Subcutaneous adipose tissue (tissue), 4 donors: Measurements from ENCODE around the gene LRP1B. TPM values are rescaled to one million over a fixed set of nuclear protein-coding genes. Genes with fewer than 3 reads are reported as not detected.

Source experiments
- total RNA-seq, 4 donors: library from RNA; depleted of rRNA; stranded (reverse); fragments of >200 nt; gene quantifications; one replicate each; pipeline ENCODE4 v1.1.0, GENCODE V29; 2016
- TF ChIP-seq, protein P1 (sequence below): fragments of 450-650 bp; IDR thresholded peaks from one replicate; pipeline ENCODE4 v1.5.1; 2016; ENCODE audit warnings: low read depth, mild to moderate bottlenecking, control low read depth, antibody characterized with exemption, moderate library complexity

LRP1B gene
- total RNA-seq, 4 donors from 2014 or later: 4.2 to 50.2 (median 14.7) TPM

- TF ChIP-seq, protein P1, sequence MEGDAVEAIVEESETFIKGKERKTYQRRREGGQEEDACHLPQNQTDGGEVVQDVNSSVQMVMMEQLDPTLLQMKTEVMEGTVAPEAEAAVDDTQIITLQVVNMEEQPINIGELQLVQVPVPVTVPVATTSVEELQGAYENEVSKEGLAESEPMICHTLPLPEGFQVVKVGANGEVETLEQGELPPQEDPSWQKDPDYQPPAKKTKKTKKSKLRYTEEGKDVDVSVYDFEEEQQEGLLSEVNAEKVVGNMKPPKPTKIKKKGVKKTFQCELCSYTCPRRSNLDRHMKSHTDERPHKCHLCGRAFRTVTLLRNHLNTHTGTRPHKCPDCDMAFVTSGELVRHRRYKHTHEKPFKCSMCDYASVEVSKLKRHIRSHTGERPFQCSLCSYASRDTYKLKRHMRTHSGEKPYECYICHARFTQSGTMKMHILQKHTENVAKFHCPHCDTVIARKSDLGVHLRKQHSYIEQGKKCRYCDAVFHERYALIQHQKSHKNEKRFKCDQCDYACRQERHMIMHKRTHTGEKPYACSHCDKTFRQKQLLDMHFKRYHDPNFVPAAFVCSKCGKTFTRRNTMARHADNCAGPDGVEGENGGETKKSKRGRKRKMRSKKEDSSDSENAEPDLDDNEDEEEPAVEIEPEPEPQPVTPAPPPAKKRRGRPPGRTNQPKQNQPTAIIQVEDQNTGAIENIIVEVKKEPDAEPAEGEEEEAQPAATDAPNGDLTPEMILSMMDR: no peak
These were observed 535.4 kb downstream of the LRP1B start for GRCh38 chr2:141595316-141595920.

DNA sequence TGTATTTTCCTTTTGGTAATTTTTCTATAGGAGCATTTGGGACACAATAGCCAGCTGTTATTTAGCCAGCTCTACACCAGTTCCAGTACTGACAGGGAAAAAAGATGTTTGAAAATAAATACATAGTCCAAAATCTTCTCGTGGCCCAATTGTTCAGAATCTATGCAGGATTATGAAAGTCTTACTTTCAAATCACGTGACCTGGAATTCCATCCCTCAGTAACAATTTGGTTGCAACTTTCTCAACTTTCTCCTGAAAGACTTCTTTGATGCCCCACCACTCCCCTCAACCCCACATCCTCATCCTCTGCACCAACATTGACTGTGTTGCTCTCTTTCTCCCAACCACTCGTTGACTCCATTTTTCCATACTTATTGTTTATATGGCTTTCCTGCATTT, 539.0 kb downstream of the LRP1B start:
- TF ChIP-seq, protein P1: no peak

GRCh38 chr2:141590620-141591019, 540.2 kb downstream of the LRP1B start:
- TF ChIP-seq, protein P1: no peak

DNA sequence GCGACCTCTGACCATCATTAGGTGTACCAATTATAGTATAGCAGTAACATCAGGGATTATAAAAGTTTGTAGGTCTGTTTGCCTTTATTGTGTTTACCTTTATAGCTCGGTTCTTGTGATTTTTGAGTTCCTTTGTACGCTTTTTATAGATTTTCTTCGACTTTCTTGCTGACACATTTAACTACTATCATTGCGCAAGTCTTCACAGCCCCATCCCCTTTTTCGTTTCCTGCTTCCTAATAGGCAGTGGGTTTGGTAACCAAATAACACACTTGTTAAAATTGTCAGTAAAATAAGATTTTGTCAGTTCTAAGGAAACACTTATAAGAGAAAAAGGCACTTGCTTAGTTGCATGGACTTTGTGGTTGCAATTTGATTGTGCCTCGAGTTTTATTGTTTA, 541.5 kb downstream of the LRP1B start:
- TF ChIP-seq, protein P1: no peak

DNA sequence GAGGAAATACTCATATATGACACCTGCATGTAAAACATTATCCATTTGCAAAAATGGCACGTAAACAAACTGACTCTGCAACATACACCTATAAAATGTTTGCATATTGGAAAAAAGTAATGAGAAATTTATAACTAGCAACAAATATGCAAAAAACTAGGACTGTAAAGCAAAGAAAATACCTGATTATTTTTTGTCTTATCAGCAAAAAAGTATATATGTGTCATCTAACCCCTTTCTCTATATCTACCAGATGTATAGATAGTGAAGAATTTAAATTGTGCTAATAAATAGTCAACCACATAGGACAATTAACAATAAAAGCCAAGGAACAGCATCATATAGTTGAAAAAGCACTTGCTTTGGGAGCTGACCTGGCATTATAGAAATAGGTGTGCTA, 543.8 kb downstream of the LRP1B start:
- TF ChIP-seq, protein P1: no peak

GRCh38 chr2:141582213-141582612, 548.6 kb downstream of the LRP1B start:
- TF ChIP-seq, protein P1: no peak

GRCh38 chr2:141579071-141579470, 551.7 kb downstream of the LRP1B start:
- TF ChIP-seq, protein P1: no peak
